Measurements from ENCODE around the gene ZCCHC24. TPM values are rescaled to one million over a fixed set of nuclear protein-coding genes. Genes with fewer than 3 reads are reported as not detected.

The ZCCHC24 gene
- polyA plus RNA-seq, 3 donors, result 3.9 to 5.0 (median 4.0) TPM

- Histone ChIP-seq H3K9me3 (replicated peaks in 1 of 2; ENCODE audit: control insufficient read depth in 1 of 2, insufficient read depth in 1 of 2, low read length in 2 of 2) (no peaks in the 10 kb centered on the region), H3K4me2 (replicated peaks; ENCODE audit: extremely low read depth, low read length, poor library complexity, severe bottlenecking) (no peak overlapping the region), H3K9ac (ENCODE audit: insufficient read depth, low read length, poor library complexity, severe bottlenecking) (no peak overlapping the region), H2AFZ (ENCODE audit: insufficient read depth, low read depth, low read length, poor library complexity, severe bottlenecking) (no peak overlapping the region), H3K79me2 (ENCODE audit: insufficient read depth, low read length) (no peaks in the 10 kb centered on the region), H3K36me3 (replicated peaks in 1 of 2; ENCODE audit: control insufficient read depth in 1 of 2, insufficient read depth in 2 of 2, low read length in 2 of 2) (no peaks in the 10 kb centered on the region), H3K4me1 (ENCODE audit: control insufficient read depth in 1 of 2, insufficient read depth in 2 of 2, low read length in 2 of 2) (no peaks in the 10 kb centered on the region), H3K27me3 (ENCODE audit: control insufficient read depth in 2 of 2, insufficient read depth in 2 of 2, low read length in 2 of 2) (no peaks in the 10 kb centered on the region), H3K4me3 (replicated peaks in 1 of 3; ENCODE audit: low read depth in 2 of 3, low read length in 3 of 3) (no peak overlapping the region), H4K20me1 (ENCODE audit: insufficient read depth, low read length) (no peaks in the 10 kb centered on the region), H3K27ac (ENCODE audit: low read depth in 1 of 2, low read length in 2 of 2) (no peak overlapping the region)
- H3K4me3 Mint-ChIP-seq, result no peak overlapping the region
- no peak for TF ChIP-seq CTCF (IDR thresholded peaks at IDR 0.05)
- DNase-seq, result no peak
- no peaks in the 10 kb centered on the region for H3K9me3 Mint-ChIP-seq
- 20% methylated on average over 2 of the region's 3 CpGs for WGBS (ENCODE audit: insufficient coverage)
- H3K27me3 Mint-ChIP-seq (ENCODE audit: low read depth in 3 of 3), result peaks cover 2 to 7% (median 3%) of the 10 kb centered on the region in 3 donors
- H3K27ac Mint-ChIP-seq, result no peak overlapping the region
- H3K36me3 Mint-ChIP-seq, result no peaks in the 10 kb centered on the region
- intact Hi-C loops (cut with micrococcal nuclease), result loop anchor here (5.0 kb wide), 2 partner anchors 112 to 117 kb away; no protein-coding TSS in a partner anchor
- H3K4me1 Mint-ChIP-seq, result peaks cover 6% of the 10 kb centered on the region
These were observed 43.4 kb upstream of the ZCCHC24 start for GRCh38 chr10:79488870-79489269.

GRCh38 chr10:79488336-79488735 is 42.9 kb upstream of the ZCCHC24 start:
- 89% methylated on average over 1 of the region's 5 CpGs for WGBS (ENCODE audit: insufficient coverage)
- Histone ChIP-seq H3K27ac (ENCODE audit: low read depth in 1 of 2, low read length in 2 of 2) (no peak overlapping the region), H3K79me2 (ENCODE audit: insufficient read depth, low read length) (no peaks in the 10 kb centered on the region), H3K4me2 (replicated peaks; ENCODE audit: extremely low read depth, low read length, poor library complexity, severe bottlenecking) (no peak overlapping the region), H3K9ac (ENCODE audit: insufficient read depth, low read length, poor library complexity, severe bottlenecking) (no peak overlapping the region), H3K27me3 (ENCODE audit: control insufficient read depth in 2 of 2, insufficient read depth in 2 of 2, low read length in 2 of 2) (no peaks in the 10 kb centered on the region), H3K36me3 (replicated peaks in 1 of 2; ENCODE audit: control insufficient read depth in 1 of 2, insufficient read depth in 2 of 2, low read length in 2 of 2) (no peaks in the 10 kb centered on the region), H3K4me3 (replicated peaks in 1 of 3; ENCODE audit: low read depth in 2 of 3, low read length in 3 of 3) (no peak overlapping the region), H2AFZ (ENCODE audit: insufficient read depth, low read depth, low read length, poor library complexity, severe bottlenecking) (no peak overlapping the region), H4K20me1 (ENCODE audit: insufficient read depth, low read length) (no peaks in the 10 kb centered on the region), H3K4me1 (ENCODE audit: control insufficient read depth in 1 of 2, insufficient read depth in 2 of 2, low read length in 2 of 2) (no peaks in the 10 kb centered on the region), H3K9me3 (replicated peaks in 1 of 2; ENCODE audit: control insufficient read depth in 1 of 2, insufficient read depth in 1 of 2, low read length in 2 of 2) (no peaks in the 10 kb centered on the region)
- intact Hi-C loops (cut with micrococcal nuclease), result loop anchor here (5.0 kb wide), 2 partner anchors 111 to 116 kb away; no protein-coding TSS in a partner anchor
- Mint-ChIP-seq H3K36me3 (no peaks in the 10 kb centered on the region), H3K4me3 (no peak overlapping the region), H3K27ac (no peak overlapping the region), H3K4me1 (peaks cover 6% of the 10 kb centered on the region), H3K27me3 (ENCODE audit: low read depth in 3 of 3) (peaks cover 1 to 7% (median 2%) of the 10 kb centered on the region in 3 donors), H3K9me3 (no peaks in the 10 kb centered on the region)
- DNase-seq, result no peak
- TF ChIP-seq CTCF (IDR thresholded peaks at IDR 0.05), result no peak

All from CD14-positive monocyte (primary cell).